ENCODE data around the gene CUBN. TPM values are rescaled to one million over a fixed set of nuclear protein-coding genes. Genes with fewer than 3 reads are reported as not detected.

Gene CUBN
- total RNA-seq, 1 donor, result 3.2 TPM

- DNase-seq (ENCODE audit: low read depth in 2 of 3, low spot score in 2 of 3), result peak in 2 of 3 donors; percentile 94 to 98
These were observed 133.6 kb downstream of the CUBN start for GRCh38 chr10:16995867-16996529.

- DNase-seq (ENCODE audit: low read depth in 2 of 3, low spot score in 2 of 3), result no peak
These were observed 136.4 kb downstream of the CUBN start for GRCh38 chr10:16993186-16993585.

- DNase-seq (ENCODE audit: low read depth in 2 of 3, low spot score in 2 of 3), result no peak
These were observed 136.9 kb downstream of the CUBN start for GRCh38 chr10:16992611-16993119.

- no peak for DNase-seq (ENCODE audit: low read depth in 2 of 3, low spot score in 2 of 3)
These were observed 138.6 kb downstream of the CUBN start for GRCh38 chr10:16991011-16991410.

- DNase-seq (ENCODE audit: low read depth in 2 of 3, low spot score in 2 of 3), result no peak
These were observed 139.8 kb downstream of the CUBN start for GRCh38 chr10:16989826-16990293.

GRCh38 chr10:16988900-16989299, 140.7 kb downstream of the CUBN start:
- DNase-seq (ENCODE audit: low read depth in 2 of 3, low spot score in 2 of 3), result no peak

GRCh38 chr10:16987976-16988610, 141.5 kb downstream of the CUBN start:
- DNase-seq (ENCODE audit: low read depth in 2 of 3, low spot score in 2 of 3), result no peak

GRCh38 chr10:16987206-16987621, 142.4 kb downstream of the CUBN start:
- no peak for DNase-seq (ENCODE audit: low read depth in 2 of 3, low spot score in 2 of 3)

GRCh38 chr10:16986406-16987205, 143.0 kb downstream of the CUBN start:
- DNase-seq (ENCODE audit: low read depth in 2 of 3, low spot score in 2 of 3), result no peak

GRCh38 chr10:16986082-16986405, 143.6 kb downstream of the CUBN start:
- no peak for DNase-seq (ENCODE audit: low read depth in 2 of 3, low spot score in 2 of 3)

- no peak for DNase-seq (ENCODE audit: low read depth in 2 of 3, low spot score in 2 of 3)
These were observed 145.4 kb downstream of the CUBN start for GRCh38 chr10:16984242-16984641.

GRCh38 chr10:16976803-16977202, 152.8 kb downstream of the CUBN start:
- DNase-seq (ENCODE audit: low read depth in 2 of 3, low spot score in 2 of 3), result no peak

- peak in 2 of 3 donors; percentile 16 to 50 for DNase-seq (ENCODE audit: low read depth in 2 of 3, low spot score in 2 of 3)
These were observed 154.4 kb downstream of the CUBN start for GRCh38 chr10:16975188-16975587.

- DNase-seq (ENCODE audit: low read depth in 2 of 3, low spot score in 2 of 3), result no peak
These were observed 161.1 kb downstream of the CUBN start for GRCh38 chr10:16968416-16969041.

GRCh38 chr10:16967866-16968415, 161.7 kb downstream of the CUBN start:
- DNase-seq (ENCODE audit: low read depth in 2 of 3, low spot score in 2 of 3), result no peak

GRCh38 chr10:16966991-16967865, 162.4 kb downstream of the CUBN start:
- no peak for DNase-seq (ENCODE audit: low read depth in 2 of 3, low spot score in 2 of 3)

GRCh38 chr10:16965740-16966447, 163.7 kb downstream of the CUBN start:
- no peak for DNase-seq (ENCODE audit: low read depth in 2 of 3, low spot score in 2 of 3)

GRCh38 chr10:16965344-16965616, 164.3 kb downstream of the CUBN start:
- DNase-seq (ENCODE audit: low read depth in 2 of 3, low spot score in 2 of 3), result no peak

GRCh38 chr10:16964576-16965343, 164.9 kb downstream of the CUBN start:
- DNase-seq (ENCODE audit: low read depth in 2 of 3, low spot score in 2 of 3), result no peak
